HL-60 (cell line): ENCODE results near the gene TTC34.

Source experiments
- DNase-seq, 2 experiments: peaks; one replicate each; pipeline ENCODE4 v3.0.0-alpha.2; 2010 to 2020; ENCODE audit warnings: low read depth in 1 of 2, low spot score in 1 of 2
- H3K27ac ChIP-seq: fragments of 250-450 bp; sonication (Bioruptor Pico); replicated peaks from 2 replicates; pipeline ENCODE4 v1.5.1; 2020; ENCODE audit warnings: mild to moderate bottlenecking, moderate library complexity
- H3K27me3 ChIP-seq: fragments of 250-450 bp; sonication (Bioruptor Pico); 2 replicates; pipeline ENCODE4 v1.5.1; 2021; ENCODE audit warnings: mild to moderate bottlenecking, moderate library complexity; ENCODE audit not compliant: insufficient read depth, poor library complexity, severe bottlenecking
- H3K4me3 ChIP-seq: replicated peaks from 2 replicates; pipeline ENCODE4 v1.5.1; 2011; ENCODE audit warnings: mild to moderate bottlenecking, control low read depth, low read length; ENCODE audit not compliant: insufficient read depth
- GABPA ChIP-seq: IDR thresholded peaks from 2 replicates; pipeline ENCODE4 v1.6.1; 2012; ENCODE audit warnings: low read depth
- POLR2AphosphoS5 ChIP-seq: IDR thresholded peaks from 2 replicates; pipeline ENCODE4 v1.6.1; 2012; ENCODE audit warnings: low read depth
- SPI1 ChIP-seq: IDR thresholded peaks from 2 replicates; pipeline ENCODE4 v1.6.1; 2012; ENCODE audit warnings: low read depth, mild to moderate bottlenecking, borderline replicate concordance
- TF ChIP-seq, protein P1 (sequence below): IDR thresholded peaks from 2 replicates; pipeline ENCODE4 v1.6.1; 2012; ENCODE audit warnings: low read depth; ENCODE audit not compliant: insufficient replicate concordance
- TF ChIP-seq, protein P2 (sequence below): IDR thresholded peaks from one replicate; pipeline ENCODE4 v1.5.1; 2011; ENCODE audit warnings: low read length, control low read depth, inconsistent platforms; ENCODE audit not compliant: insufficient read depth

TTC34 gene

GRCh38 chr1:2810899-2811532 is 9.5 kb upstream of the TTC34 start:
- Histone ChIP-seq H3K4me3 (no peak overlapping the region), H3K27ac (no peak overlapping the region), H3K27me3 (no peaks in the 10 kb centered on the region)
- DNase-seq, result no peak
- TF ChIP-seq, protein P1, sequence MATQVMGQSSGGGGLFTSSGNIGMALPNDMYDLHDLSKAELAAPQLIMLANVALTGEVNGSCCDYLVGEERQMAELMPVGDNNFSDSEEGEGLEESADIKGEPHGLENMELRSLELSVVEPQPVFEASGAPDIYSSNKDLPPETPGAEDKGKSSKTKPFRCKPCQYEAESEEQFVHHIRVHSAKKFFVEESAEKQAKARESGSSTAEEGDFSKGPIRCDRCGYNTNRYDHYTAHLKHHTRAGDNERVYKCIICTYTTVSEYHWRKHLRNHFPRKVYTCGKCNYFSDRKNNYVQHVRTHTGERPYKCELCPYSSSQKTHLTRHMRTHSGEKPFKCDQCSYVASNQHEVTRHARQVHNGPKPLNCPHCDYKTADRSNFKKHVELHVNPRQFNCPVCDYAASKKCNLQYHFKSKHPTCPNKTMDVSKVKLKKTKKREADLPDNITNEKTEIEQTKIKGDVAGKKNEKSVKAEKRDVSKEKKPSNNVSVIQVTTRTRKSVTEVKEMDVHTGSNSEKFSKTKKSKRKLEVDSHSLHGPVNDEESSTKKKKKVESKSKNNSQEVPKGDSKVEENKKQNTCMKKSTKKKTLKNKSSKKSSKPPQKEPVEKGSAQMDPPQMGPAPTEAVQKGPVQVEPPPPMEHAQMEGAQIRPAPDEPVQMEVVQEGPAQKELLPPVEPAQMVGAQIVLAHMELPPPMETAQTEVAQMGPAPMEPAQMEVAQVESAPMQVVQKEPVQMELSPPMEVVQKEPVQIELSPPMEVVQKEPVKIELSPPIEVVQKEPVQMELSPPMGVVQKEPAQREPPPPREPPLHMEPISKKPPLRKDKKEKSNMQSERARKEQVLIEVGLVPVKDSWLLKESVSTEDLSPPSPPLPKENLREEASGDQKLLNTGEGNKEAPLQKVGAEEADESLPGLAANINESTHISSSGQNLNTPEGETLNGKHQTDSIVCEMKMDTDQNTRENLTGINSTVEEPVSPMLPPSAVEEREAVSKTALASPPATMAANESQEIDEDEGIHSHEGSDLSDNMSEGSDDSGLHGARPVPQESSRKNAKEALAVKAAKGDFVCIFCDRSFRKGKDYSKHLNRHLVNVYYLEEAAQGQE, result no peak
- TF ChIP-seq GABPA (no peak), SPI1 (no peak), POLR2AphosphoS5 (no peak)
- TF ChIP-seq, protein P2, sequence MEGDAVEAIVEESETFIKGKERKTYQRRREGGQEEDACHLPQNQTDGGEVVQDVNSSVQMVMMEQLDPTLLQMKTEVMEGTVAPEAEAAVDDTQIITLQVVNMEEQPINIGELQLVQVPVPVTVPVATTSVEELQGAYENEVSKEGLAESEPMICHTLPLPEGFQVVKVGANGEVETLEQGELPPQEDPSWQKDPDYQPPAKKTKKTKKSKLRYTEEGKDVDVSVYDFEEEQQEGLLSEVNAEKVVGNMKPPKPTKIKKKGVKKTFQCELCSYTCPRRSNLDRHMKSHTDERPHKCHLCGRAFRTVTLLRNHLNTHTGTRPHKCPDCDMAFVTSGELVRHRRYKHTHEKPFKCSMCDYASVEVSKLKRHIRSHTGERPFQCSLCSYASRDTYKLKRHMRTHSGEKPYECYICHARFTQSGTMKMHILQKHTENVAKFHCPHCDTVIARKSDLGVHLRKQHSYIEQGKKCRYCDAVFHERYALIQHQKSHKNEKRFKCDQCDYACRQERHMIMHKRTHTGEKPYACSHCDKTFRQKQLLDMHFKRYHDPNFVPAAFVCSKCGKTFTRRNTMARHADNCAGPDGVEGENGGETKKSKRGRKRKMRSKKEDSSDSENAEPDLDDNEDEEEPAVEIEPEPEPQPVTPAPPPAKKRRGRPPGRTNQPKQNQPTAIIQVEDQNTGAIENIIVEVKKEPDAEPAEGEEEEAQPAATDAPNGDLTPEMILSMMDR, result no peak

- no peak for TF ChIP-seq POLR2AphosphoS5
- no peak for TF ChIP-seq GABPA
- no peak for TF ChIP-seq SPI1
- TF ChIP-seq, protein P1, result no peak
- TF ChIP-seq, protein P2, result no peak
- H3K27ac ChIP-seq, result no peak overlapping the region
- H3K27me3 ChIP-seq, result no peaks in the 10 kb centered on the region
- DNase-seq, result no peak
- no peak overlapping the region for H3K4me3 ChIP-seq
Observed at GRCh38 chr1:2810281-2810680, 8.8 kb upstream of the TTC34 start.

GRCh38 chr1:2809656-2810055 is 8.2 kb upstream of the TTC34 start:
- no peak overlapping the region for H3K27ac ChIP-seq
- TF ChIP-seq, protein P1, result no peak
- TF ChIP-seq GABPA, result no peak
- no peak for TF ChIP-seq POLR2AphosphoS5
- TF ChIP-seq, protein P2, result no peak
- TF ChIP-seq SPI1, result no peak
- DNase-seq, result no peak
- H3K4me3 ChIP-seq, result no peak overlapping the region
- H3K27me3 ChIP-seq, result no peaks in the 10 kb centered on the region
